Esophagus (tissue), 2 donors: Measurements from ENCODE around the gene RAMAC. TPM values are rescaled to one million over a fixed set of nuclear protein-coding genes. Genes with fewer than 3 reads are reported as not detected.

ENCODE experiments used
- H3K27ac ChIP-seq, 2 donors: one replicate each; pipeline ENCODE4 v1.5.1; 2013; ENCODE audit warnings: low read depth in 2 of 2, mild to moderate bottlenecking in 2 of 2, inconsistent platforms in 1 of 2, low read length in 1 of 2, moderate library complexity in 1 of 2
- H3K27me3 ChIP-seq, 2 donors: one replicate each; pipeline ENCODE4 v1.6.1; 2013; ENCODE audit warnings: low read length in 2 of 2, control low read depth in 1 of 2, mild to moderate bottlenecking in 1 of 2; ENCODE audit not compliant: insufficient read depth in 2 of 2, control insufficient read depth in 1 of 2
- H3K36me3 ChIP-seq, 2 donors: one replicate each; pipeline ENCODE4 v1.6.1; 2013; ENCODE audit warnings: low read length in 1 of 2; ENCODE audit not compliant: control insufficient read depth in 2 of 2, insufficient read depth in 2 of 2
- H3K4me1 ChIP-seq, 2 donors: one replicate each; pipeline ENCODE4 v1.6.1; 2013; ENCODE audit warnings: low read length in 1 of 2; ENCODE audit not compliant: control insufficient read depth in 2 of 2, insufficient read depth in 2 of 2
- H3K4me3 ChIP-seq, 2 donors: one replicate each; pipeline ENCODE4 v1.5.1; 2013; ENCODE audit warnings: low read length in 2 of 2, mild to moderate bottlenecking in 2 of 2, low read depth in 1 of 2, moderate library complexity in 1 of 2
- H3K9me3 ChIP-seq, 2 donors: one replicate each; pipeline ENCODE4 v1.6.1; 2013; ENCODE audit warnings: mild to moderate bottlenecking in 2 of 2, low read depth in 1 of 2, low read length in 1 of 2, moderate library complexity in 1 of 2; ENCODE audit not compliant: control insufficient read depth in 2 of 2, insufficient read depth in 1 of 2
- WGBS, 2 donors: extraction: QIAGEN DNeasy Blood & Tissue Kit; methylation state at CpG; one replicate each; pipeline ENCODE4 v1.1.7; 2013; 5-methylcytosine and 5-hydroxymethylcytosine counted together
- polyA plus RNA-seq, 2 donors: library from polyadenylated mRNA; stranded (reverse); fragments of 200-250 nt; gene quantifications; one replicate each; pipeline ENCODE4 v1.2.3, GENCODE V29; 2013
- donor health status: healthy with polysubstance abuse.
- donor health status: Bipolar disorder and iron deficiency.

RAMAC gene
- polyA plus RNA-seq, 2 donors, result 26.3 to 28.2 TPM

DNA sequence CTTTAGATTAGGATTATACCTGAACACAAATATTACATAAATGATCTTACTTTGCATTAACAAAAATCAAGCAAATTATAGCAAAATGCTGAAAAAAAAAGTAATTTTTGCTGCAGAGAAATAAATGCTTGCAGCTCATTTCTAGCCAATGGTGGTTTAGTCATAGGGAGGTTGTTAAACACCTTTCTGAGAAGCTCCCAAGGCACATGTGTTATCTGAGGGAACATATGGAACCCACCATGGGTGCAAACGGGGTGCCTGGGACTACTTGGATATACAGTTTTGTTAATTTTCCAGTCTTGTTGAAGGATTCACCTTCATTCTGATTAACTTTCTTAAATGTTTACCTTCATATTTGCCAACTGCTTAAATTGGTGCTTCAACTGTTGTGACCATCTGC is 8.9 kb upstream of the RAMAC start:
- H3K4me3 ChIP-seq, result no peak overlapping the region
- H3K4me1 ChIP-seq, result no peaks in the 10 kb centered on the region
- H3K27me3 ChIP-seq, result no peaks in the 10 kb centered on the region
- H3K9me3 ChIP-seq, result no peaks in the 10 kb centered on the region
- 85 to 95% methylated on average over 1 of the region's 1 CpG for WGBS, 2 donors
- no peaks in the 10 kb centered on the region for H3K36me3 ChIP-seq
- H3K27ac ChIP-seq, result no peak overlapping the region

DNA sequence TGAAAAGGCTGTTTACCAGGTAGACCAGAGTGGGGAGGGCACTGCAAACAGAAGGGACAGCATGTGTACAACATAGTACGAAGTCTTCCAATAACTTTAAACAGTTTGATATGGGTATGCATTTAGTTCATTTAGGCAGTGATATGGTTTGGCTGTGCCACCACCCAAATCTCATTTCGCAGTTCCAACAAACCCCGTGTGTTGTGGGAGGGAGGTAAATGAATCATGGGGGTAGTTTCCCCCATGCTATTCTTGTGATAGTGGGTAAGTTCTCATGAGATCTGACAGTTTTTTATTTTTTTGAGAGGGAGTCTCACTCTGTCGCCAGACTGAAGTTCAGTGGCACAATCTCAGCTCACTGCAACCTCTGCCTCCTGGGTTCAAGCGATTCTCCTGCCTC is 7.6 kb upstream of the RAMAC start:
- no peaks in the 10 kb centered on the region for H3K27me3 ChIP-seq
- no peak overlapping the region for H3K27ac ChIP-seq
- no peak overlapping the region for H3K4me3 ChIP-seq
- WGBS, 2 donors, result 91 to 93% methylated on average over 5 of the region's 5 CpGs
- no peaks in the 10 kb centered on the region for H3K4me1 ChIP-seq
- H3K36me3 ChIP-seq, result no peaks in the 10 kb centered on the region
- no peaks in the 10 kb centered on the region for H3K9me3 ChIP-seq

DNA sequence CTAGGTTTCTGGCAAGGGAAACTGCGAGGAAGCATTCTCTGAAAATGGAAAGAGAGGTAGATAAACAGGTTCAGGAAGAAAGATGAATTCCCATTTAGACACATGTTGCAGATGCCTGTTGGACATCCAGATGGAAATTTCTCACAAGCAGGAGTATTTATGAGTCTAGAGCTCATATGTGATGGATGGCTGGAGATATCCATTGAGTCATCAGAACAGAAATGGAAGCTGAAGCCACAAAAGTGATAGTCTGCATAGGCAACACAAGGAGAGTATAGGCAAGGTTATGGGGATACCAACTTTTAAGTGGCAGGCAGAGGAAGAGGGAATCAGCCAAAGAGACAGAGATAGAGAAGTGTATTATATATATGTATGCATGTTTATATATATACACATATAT is 6.3 kb upstream of the RAMAC start:
- H3K4me1 ChIP-seq, result no peaks in the 10 kb centered on the region
- H3K27ac ChIP-seq, result no peak overlapping the region
- no peaks in the 10 kb centered on the region for H3K9me3 ChIP-seq
- H3K4me3 ChIP-seq, result no peak overlapping the region
- WGBS, 2 donors, result 93% methylated on average over 1 of the region's 1 CpG
- no peaks in the 10 kb centered on the region for H3K27me3 ChIP-seq
- no peaks in the 10 kb centered on the region for H3K36me3 ChIP-seq

DNA sequence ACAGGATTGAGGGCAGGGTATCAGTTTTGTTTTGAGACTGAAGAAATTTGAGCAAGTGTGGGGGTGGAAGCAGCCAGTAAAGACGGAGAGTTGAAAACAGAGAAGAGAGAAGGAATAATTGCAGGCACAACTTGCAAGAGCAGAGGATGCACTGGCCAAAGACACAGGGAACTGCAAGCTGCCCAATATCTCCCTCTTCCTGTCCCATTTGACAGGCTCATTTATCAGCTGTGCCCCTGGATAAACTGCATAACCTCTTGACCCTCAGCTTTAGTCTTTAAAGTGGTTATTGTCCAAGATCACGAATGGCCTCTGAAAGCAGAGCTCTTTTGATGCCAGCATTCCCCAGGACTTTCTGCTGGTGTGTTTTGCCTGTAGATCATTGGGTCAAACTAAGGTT is 5.0 kb upstream of the RAMAC start:
- no peaks in the 10 kb centered on the region for H3K27me3 ChIP-seq
- no peaks in the 10 kb centered on the region for H3K9me3 ChIP-seq
- H3K36me3 ChIP-seq, result no peaks in the 10 kb centered on the region
- WGBS, 2 donors, result 54 to 65% methylated on average over 2 of the region's 2 CpGs
- no peak overlapping the region for H3K27ac ChIP-seq
- peaks cover 0 to 5% of the 10 kb centered on the region in 2 donors for H3K4me1 ChIP-seq
- no peak overlapping the region for H3K4me3 ChIP-seq

DNA sequence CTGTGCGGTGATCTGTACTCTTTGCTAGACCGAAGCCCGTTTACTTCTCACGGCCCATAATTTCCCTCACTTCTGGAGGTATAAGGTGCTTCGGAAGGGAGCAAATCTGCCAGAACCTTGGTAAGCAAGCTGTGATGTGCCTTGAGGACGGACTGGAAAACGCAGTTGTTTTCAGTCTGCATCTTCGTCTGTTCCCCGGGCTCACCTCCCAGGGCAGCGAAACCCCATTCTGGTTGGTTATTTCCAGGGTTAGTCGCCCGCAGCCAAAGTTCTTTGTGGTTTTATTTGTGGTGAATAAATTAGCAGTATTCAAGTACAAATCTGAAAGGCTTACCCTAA is 401 bp downstream of the RAMAC start:
- Histone ChIP-seq H3K9me3 (no peaks in the 10 kb centered on the region), H3K27ac (peak overlapping the region; percentile 47 to 79), H3K27me3 (no peaks in the 10 kb centered on the region), H3K4me1 (peaks cover 0 to 5% of the 10 kb centered on the region in 2 donors), H3K4me3 (peak overlapping the region; percentile 82 to 99), H3K36me3 (no peaks in the 10 kb centered on the region)
- WGBS, 2 donors, result 0 to 1% methylated on average over 12 of the region's 12 CpGs

DNA sequence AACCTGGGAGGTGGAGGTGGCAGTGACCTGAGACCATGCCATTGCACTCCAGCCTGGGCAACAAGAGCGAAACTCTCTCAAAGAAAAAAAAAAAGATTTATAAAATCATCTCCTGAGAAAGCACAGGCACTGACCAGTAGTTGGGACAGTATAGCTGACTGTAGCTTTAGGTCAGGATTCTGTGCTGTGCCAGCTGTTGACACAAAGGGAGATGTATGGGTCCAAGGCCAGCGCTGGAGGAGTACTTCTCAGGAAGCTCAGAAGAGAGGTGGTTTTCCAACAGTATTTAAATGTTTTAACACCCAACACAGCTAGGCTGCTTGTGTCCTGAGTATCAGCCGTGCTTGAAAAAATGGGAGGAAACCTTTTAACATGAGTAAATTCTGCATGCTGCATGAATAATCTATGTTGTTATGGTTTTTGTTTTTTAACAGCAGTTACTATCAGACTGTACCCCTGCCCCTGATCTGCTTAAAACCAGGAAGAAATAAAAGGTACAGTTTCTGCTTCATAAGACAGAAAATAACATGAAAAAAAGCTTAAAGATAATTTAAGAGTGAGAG is 6.5 kb downstream of the RAMAC start:
- H3K4me3 ChIP-seq, result no peak overlapping the region
- no peaks in the 10 kb centered on the region for H3K36me3 ChIP-seq
- WGBS, 2 donors, result 92 to 94% methylated on average over 3 of the region's 3 CpGs
- no peaks in the 10 kb centered on the region for H3K4me1 ChIP-seq
- no peak overlapping the region for H3K27ac ChIP-seq
- H3K27me3 ChIP-seq, result no peaks in the 10 kb centered on the region
- H3K9me3 ChIP-seq, result no peaks in the 10 kb centered on the region

DNA sequence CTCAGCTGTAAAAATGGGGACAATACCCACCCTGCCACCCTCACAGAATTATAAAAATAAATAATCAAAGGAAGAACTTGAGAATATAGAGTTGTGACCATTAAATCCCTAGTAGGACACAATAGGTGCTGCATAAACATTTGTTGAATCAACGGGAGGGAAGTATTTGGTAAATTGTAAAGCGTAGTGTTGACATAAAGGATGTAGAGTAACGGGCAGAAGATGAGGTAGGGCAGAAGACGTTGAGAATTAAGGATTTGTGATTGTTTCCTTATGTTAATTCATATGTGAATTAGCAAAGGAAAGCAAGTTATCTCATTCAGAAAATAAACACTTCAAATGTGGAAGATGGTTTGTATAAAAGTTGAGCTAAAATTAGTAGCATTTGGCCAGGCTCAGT is 7.1 kb downstream of the RAMAC start:
- 58 to 66% methylated on average over 4 of the region's 4 CpGs for WGBS, 2 donors
- Histone ChIP-seq H3K4me3 (no peak overlapping the region), H3K4me1 (no peaks in the 10 kb centered on the region), H3K9me3 (no peaks in the 10 kb centered on the region), H3K27ac (no peak overlapping the region), H3K27me3 (no peaks in the 10 kb centered on the region), H3K36me3 (no peaks in the 10 kb centered on the region)

DNA sequence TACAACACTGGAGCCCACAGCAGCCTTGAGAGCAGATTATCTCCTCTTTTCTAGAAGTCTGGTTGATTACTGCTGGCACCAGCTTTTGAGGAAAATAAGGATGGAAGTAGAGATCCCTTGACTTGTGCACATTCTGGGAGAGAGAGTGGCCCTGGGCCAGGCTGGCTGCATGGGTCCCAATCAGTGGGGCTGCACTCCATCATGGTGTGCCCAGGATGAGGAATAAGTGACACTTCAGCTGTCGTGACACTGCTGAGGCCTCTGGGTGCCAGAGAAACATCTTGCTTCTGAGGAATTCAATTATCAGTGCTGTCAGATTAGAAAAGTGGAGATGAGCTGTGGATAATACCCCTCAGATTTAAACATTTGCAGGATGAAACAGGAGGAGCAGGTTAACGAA is 9.1 kb downstream of the RAMAC start:
- 74 to 82% methylated on average over 2 of the region's 2 CpGs for WGBS, 2 donors
- Histone ChIP-seq H3K4me3 (no peak overlapping the region), H3K36me3 (no peaks in the 10 kb centered on the region), H3K9me3 (no peaks in the 10 kb centered on the region), H3K27me3 (no peaks in the 10 kb centered on the region), H3K4me1 (no peaks in the 10 kb centered on the region), H3K27ac (no peak overlapping the region)

DNA sequence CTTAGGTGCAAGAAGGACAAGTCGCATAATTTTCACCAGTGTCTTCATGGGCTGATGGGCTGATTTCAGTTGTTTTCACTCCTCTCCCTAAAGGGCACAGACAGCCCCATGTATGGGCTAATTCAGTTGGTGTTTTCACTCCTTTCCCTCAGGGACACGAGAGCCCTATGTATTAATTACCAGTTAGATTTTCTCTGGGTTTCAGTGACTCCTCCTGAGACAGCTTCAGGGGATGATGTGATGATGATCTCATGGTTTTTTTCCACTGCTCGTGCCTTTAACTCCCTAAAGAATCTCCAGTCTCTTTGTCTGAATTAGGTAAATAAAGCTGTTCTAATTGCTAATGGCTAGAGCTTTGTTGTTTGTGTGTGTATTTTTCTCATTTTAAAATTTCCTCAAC is 9.9 kb downstream of the RAMAC start:
- H3K9me3 ChIP-seq, result no peaks in the 10 kb centered on the region
- H3K36me3 ChIP-seq, result no peaks in the 10 kb centered on the region
- no peaks in the 10 kb centered on the region for H3K27me3 ChIP-seq
- H3K27ac ChIP-seq, result no peak overlapping the region
- no peaks in the 10 kb centered on the region for H3K4me1 ChIP-seq
- H3K4me3 ChIP-seq, result no peak overlapping the region
- WGBS, 2 donors, result 61 to 68% methylated on average over 3 of the region's 3 CpGs

DNA sequence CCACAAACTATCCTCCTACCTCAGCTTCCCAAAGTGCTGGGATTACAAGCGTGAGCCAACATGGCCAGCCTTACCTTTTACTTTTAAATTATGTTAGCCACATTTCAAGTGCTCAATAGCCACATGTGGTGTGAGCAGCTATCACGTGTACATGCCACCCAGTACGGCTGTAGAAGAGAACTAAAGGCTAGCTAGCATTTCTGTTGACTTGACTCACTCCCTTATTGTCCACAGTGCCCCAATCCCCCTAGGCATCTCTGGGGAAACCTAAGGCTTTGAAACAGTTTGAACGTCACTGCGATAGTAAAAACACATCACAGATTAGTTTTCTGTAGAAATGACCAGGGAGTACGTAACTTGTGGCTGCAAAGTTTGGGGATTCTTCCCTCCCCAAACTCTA is 13.4 kb downstream of the RAMAC start:
- no peak overlapping the region for H3K27ac ChIP-seq
- H3K27me3 ChIP-seq, result no peaks in the 10 kb centered on the region
- H3K4me3 ChIP-seq, result no peak overlapping the region
- WGBS, 2 donors, result 83 to 89% methylated on average over 6 of the region's 6 CpGs
- no peaks in the 10 kb centered on the region for H3K36me3 ChIP-seq
- no peaks in the 10 kb centered on the region for H3K4me1 ChIP-seq
- no peaks in the 10 kb centered on the region for H3K9me3 ChIP-seq
